IPS-NIHi11 (cell line): Measurements from ENCODE around the gene PHACTR2.
A peak's percentile ranks its signal among the peaks of the same experiment; 100 is the strongest.
"Not testable (repeated sequence)": the region's sequence is repeated elsewhere in the genome, so short reads cannot be mapped to it uniquely, and the experiment has no call there.

Source experiments
- DNase-seq: peaks from one replicate; pipeline ENCODE4 v3.0.0; 2012; ENCODE audit warnings: mixed read lengths, low spot score

Gene PHACTR2

GRCh38 chr6:143766185-143766553 is 88.4 kb downstream of the PHACTR2 start:
- DNase-seq = no peak

GRCh38 chr6:143767433-143767832 is 89.7 kb downstream of the PHACTR2 start:
- DNase-seq = no peak

- DNase-seq = no peak
Observed at GRCh38 chr6:143772116-143773086, 94.6 kb downstream of the PHACTR2 start.

- no peak for DNase-seq
Observed at GRCh38 chr6:143773506-143774150, 95.9 kb downstream of the PHACTR2 start.

- DNase-seq = no peak
Observed at GRCh38 chr6:143774347-143774746, 96.6 kb downstream of the PHACTR2 start.

- no peak for DNase-seq
Observed at GRCh38 chr6:143775336-143775735, 97.6 kb downstream of the PHACTR2 start.

GRCh38 chr6:143778926-143779325 is 101.2 kb downstream of the PHACTR2 start:
- DNase-seq = no peak

- DNase-seq = no peak
Observed at GRCh38 chr6:143782481-143782880, 104.7 kb downstream of the PHACTR2 start.

GRCh38 chr6:143783077-143783476 is 105.3 kb downstream of the PHACTR2 start:
- DNase-seq = no peak

- DNase-seq = no peak
Observed at GRCh38 chr6:143784316-143784715, 106.6 kb downstream of the PHACTR2 start.

GRCh38 chr6:143786371-143786770 is 108.6 kb downstream of the PHACTR2 start:
- DNase-seq = not testable (repeated sequence)

GRCh38 chr6:143792402-143793279 is 114.9 kb downstream of the PHACTR2 start:
- DNase-seq = no peak

GRCh38 chr6:143793280-143793619 is 115.5 kb downstream of the PHACTR2 start:
- no peak for DNase-seq

GRCh38 chr6:143796551-143796950 is 118.8 kb downstream of the PHACTR2 start:
- not testable (repeated sequence) for DNase-seq

GRCh38 chr6:143798487-143798886 is 120.7 kb downstream of the PHACTR2 start:
- DNase-seq = not testable (repeated sequence)

- no peak for DNase-seq
Observed at GRCh38 chr6:143802833-143803565, 125.2 kb downstream of the PHACTR2 start.

- peak; percentile 29 for DNase-seq
Observed at GRCh38 chr6:143803769-143804568, 126.2 kb downstream of the PHACTR2 start.

GRCh38 chr6:143804835-143805239 is 127.1 kb downstream of the PHACTR2 start:
- no peak for DNase-seq

- no peak for DNase-seq
Observed at GRCh38 chr6:143806282-143807102, 128.7 kb downstream of the PHACTR2 start.
